MG63 (cell line): Measurements from ENCODE around the gene SCARF2. TPM values are rescaled to one million over a fixed set of nuclear protein-coding genes. Genes with fewer than 3 reads are reported as not detected.
"Not testable (repeated sequence)": the region's sequence is repeated elsewhere in the genome, so short reads cannot be mapped to it uniquely, and the experiment has no call there.

Experiments
- DNase-seq: peaks from one replicate; pipeline ENCODE4 v3.0.0-alpha.2; 2020
- H3K27me3 ChIP-seq: fragments of 250-450 bp; sonication (Bioruptor Pico); 2 replicates; pipeline ENCODE4 v1.5.1; 2020; ENCODE audit warnings: mild to moderate bottlenecking, moderate library complexity
- H3K36me3 ChIP-seq: fragments of 250-450 bp; sonication (Bioruptor Pico); 2 replicates; pipeline ENCODE4 v1.5.1; 2020; ENCODE audit warnings: mild to moderate bottlenecking, moderate library complexity
- H3K4me3 ChIP-seq: fragments of 250-450 bp; sonication (Bioruptor Pico); 2 replicates; pipeline ENCODE4 v1.5.1; 2020; ENCODE audit warnings: mild to moderate bottlenecking, moderate library complexity
- H3K9me3 ChIP-seq: fragments of 250-450 bp; sonication (Bioruptor Pico); 2 replicates; pipeline ENCODE4 v1.5.1; 2020; ENCODE audit warnings: mild to moderate bottlenecking, moderate library complexity
- total RNA-seq: library from RNA; depleted of rRNA; stranded (reverse); fragments of >200 nt; shearing (Covaris generic); gene quantifications from 2 replicates; pipeline ENCODE4 v1.2.3, GENCODE V29; 2014; ENCODE audit warnings: low replicate concordance

Gene SCARF2
- total RNA-seq, 1 experiment from 2014 or later, result 32.1 TPM

DNA sequence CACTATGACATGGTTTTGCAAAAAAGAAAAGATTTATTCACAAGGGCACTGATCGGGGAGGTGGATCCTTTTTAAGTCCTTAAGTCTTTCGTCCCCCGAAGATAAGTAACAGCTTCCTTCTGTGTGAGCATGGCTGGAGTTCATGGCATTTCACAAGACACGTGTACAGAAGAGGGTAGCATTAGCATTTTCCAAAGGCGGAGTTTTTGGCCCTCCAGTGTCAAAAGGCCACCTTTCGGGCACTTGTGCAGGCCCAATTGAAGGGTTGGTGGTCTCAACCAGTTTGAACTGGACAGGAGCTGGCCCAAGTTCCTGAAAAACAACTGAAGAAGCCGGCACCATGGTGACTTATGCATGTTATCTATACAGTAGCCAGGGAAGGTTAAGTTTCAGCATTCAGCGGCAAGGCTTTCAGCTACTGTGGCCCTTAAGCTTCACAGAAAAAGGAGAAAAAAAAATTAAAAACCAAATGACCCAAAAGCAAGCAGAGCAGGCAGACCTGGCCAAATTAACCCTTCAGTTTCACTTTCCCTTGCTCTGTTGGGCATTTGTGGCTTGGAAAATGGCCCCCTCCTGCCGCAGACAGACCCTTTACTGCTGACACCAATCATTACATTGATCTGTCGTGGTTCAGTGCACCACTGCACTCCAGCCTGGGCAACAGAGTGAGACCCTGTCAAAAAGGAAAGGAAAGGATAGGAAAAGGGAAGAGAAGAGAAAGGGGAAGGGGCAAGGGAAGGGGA lies 25.0 kb downstream of the SCARF2 start:
- no peak for DNase-seq
- Histone ChIP-seq H3K9me3 (no peaks in the 10 kb centered on the region), H3K4me3 (no peak overlapping the region), H3K27me3 (no peaks in the 10 kb centered on the region), H3K36me3 (no peaks in the 10 kb centered on the region)

- not testable (repeated sequence) for H3K9me3 ChIP-seq, DNase-seq, H3K36me3 ChIP-seq, H3K27me3 ChIP-seq, H3K4me3 ChIP-seq
Measured at GRCh38 chr22:20409385-20409784, 28.2 kb downstream of the SCARF2 start.

DNA sequence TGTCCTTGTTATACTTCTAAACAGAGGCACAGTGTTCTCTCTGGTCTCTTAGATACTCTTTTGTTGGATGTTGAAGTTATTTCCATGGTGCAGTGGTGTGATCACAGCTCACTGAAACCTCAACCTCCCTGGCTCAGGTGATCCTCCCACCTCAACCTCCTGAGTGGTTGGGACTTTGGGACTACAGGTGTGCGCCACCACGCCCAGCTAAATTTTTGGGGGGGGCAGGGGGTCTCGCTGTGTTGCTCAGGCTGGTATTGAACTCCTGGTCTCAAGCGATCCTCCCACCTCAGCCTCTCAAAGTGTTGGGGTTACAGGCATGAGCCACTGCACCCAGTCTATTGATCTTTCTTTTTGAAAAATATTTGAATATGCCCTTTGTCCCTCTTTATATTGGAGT lies 28.7 kb downstream of the SCARF2 start:
- Histone ChIP-seq H3K36me3 (0 out of 2 replicates have a peak, but pooled peaks cover 3% of the 10 kb centered on the region), H3K9me3 (no peaks in the 10 kb centered on the region), H3K27me3 (no peaks in the 10 kb centered on the region), H3K4me3 (no peak overlapping the region)
- no peak for DNase-seq

DNA sequence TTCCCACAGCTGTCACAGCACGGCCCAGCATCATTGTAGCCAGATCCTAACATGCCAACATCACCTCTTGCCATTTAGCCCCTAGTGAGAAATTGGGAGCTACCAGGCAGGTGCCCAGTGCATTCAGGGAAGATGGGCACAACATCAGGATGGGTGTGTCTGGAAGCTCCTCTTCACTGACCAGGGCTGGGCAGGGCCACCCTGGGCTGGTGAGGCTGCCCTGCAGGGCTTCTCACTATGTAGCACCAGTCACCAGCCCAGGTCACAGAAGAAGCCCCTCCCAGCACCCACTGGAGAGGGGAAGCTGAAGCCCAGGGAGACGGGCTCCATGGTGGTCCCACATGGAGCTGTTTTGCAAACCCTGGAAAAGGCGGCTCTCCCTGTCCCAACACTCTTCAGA lies 29.8 kb downstream of the SCARF2 start:
- H3K9me3 ChIP-seq, result no peaks in the 10 kb centered on the region
- H3K36me3 ChIP-seq, result 0 out of 2 replicates have a peak, but pooled peaks cover 3% of the 10 kb centered on the region
- no peak overlapping the region for H3K4me3 ChIP-seq
- no peak for DNase-seq
- no peaks in the 10 kb centered on the region for H3K27me3 ChIP-seq

- DNase-seq, result no peak
- no peaks in the 10 kb centered on the region for H3K27me3 ChIP-seq
- H3K4me3 ChIP-seq, result no peak overlapping the region
- no peaks in the 10 kb centered on the region for H3K9me3 ChIP-seq
- H3K36me3 ChIP-seq, result 0 out of 2 replicates have a peak, but pooled peaks cover 3% of the 10 kb centered on the region
Measured at GRCh38 chr22:20406686-20407408, 30.8 kb downstream of the SCARF2 start.

DNA sequence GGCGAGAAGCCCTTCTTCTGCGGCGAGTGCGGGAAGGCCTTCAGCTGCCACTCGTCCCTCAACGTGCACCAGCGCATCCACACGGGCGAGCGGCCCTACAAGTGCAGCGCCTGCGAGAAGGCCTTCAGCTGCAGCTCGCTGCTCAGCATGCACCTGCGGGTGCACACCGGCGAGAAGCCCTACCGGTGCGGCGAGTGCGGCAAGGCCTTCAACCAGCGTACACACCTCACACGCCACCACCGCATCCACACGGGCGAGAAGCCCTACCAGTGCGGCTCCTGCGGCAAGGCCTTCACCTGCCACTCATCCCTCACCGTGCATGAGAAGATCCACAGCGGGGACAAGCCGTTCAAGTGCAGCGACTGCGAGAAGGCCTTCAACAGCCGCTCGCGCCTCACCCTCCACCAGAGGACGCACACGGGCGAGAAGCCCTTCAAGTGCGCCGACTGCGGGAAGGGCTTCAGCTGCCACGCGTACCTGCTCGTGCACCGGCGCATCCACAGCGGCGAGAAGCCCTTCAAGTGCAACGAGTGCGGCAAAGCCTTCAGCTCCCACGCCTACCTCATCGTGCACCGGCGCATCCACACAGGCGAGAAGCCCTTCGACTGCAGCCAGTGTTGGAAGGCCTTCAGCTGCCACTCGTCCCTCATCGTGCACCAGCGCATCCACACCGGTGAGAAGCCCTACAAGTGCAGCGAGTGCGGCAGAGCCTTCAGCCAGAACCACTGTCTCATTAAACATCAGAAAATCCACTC lies 31.5 kb downstream of the SCARF2 start:
- no peak for DNase-seq
- Histone ChIP-seq H3K27me3 (no peaks in the 10 kb centered on the region), H3K4me3 (no peak overlapping the region), H3K9me3 (no peaks in the 10 kb centered on the region), H3K36me3 (0 out of 2 replicates have a peak, but pooled peaks cover 3% of the 10 kb centered on the region)

DNA sequence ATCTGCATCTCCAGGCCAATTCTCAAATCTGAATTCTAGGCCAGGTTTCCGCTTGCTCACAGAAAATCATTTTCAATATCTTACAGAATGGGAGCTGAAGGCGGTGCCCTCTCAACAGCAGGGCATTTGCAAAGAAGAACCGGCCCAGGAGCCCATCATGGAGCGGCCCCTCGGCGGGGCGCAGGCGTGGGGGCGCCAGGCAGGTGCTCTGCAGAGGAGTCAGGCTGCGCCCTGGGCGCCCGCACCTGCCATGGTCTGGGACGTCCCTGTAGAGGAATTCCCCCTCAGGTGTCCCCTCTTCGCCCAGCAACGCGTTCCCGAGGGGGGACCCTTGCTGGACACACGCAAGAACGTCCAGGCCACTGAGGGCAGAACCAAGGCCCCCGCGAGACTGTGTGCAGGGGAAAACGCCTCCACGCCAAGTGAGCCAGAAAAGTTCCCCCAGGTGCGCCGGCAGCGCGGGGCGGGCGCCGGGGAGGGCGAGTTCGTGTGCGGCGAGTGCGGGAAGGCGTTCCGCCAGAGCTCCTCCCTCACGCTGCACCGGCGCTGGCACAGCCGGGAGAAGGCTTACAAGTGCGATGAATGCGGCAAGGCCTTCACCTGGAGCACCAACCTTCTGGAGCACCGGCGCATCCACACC lies 32.2 kb downstream of the SCARF2 start:
- H3K9me3 ChIP-seq, result no peaks in the 10 kb centered on the region
- 0 out of 2 replicates have a peak, but pooled peaks cover 3% of the 10 kb centered on the region for H3K36me3 ChIP-seq
- no peaks in the 10 kb centered on the region for H3K27me3 ChIP-seq
- DNase-seq, result no peak
- H3K4me3 ChIP-seq, result no peak overlapping the region

DNA sequence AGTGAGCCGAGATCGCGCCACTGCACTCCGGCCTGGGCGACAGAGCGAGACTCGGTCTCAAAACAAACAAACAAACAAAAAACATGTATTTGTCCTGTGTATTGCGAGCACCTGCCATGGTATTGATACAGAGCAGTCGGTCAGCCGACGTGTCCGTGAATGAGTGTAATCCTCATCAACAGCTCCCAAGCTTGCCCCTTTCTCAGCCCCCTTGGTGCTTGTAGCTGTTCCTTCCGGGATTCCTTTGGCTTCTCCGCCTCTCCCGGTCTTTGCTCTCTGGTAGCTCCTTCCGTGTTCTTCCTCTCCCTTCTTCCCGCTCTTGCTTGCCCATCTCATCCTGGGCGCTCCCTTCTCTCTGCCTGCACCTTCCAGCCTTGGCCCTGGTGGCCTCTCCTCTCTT lies 32.7 kb downstream of the SCARF2 start:
- Histone ChIP-seq H3K36me3 (0 out of 2 replicates have a peak, but pooled peaks cover 3% of the 10 kb centered on the region), H3K9me3 (no peaks in the 10 kb centered on the region), H3K4me3 (no peak overlapping the region), H3K27me3 (no peaks in the 10 kb centered on the region)
- no peak for DNase-seq

- no peak for DNase-seq
- Histone ChIP-seq H3K9me3 (no peaks in the 10 kb centered on the region), H3K27me3 (no peaks in the 10 kb centered on the region), H3K36me3 (0 out of 2 replicates have a peak, but pooled peaks cover 3% of the 10 kb centered on the region), H3K4me3 (no peak overlapping the region)
Measured at GRCh38 chr22:20403779-20404140, 33.9 kb downstream of the SCARF2 start.

GRCh38 chr22:20402960-20403778 lies 34.5 kb downstream of the SCARF2 start:
- Histone ChIP-seq H3K27me3 (no peaks in the 10 kb centered on the region), H3K4me3 (no peak overlapping the region), H3K36me3 (0 out of 2 replicates have a peak, but pooled peaks cover 3% of the 10 kb centered on the region), H3K9me3 (no peaks in the 10 kb centered on the region)
- DNase-seq, result no peak

GRCh38 chr22:20401376-20402014 lies 36.1 kb downstream of the SCARF2 start:
- H3K36me3 ChIP-seq, result 0 out of 2 replicates have a peak, but pooled peaks cover 3% of the 10 kb centered on the region
- DNase-seq, result no peak
- no peak overlapping the region for H3K4me3 ChIP-seq

GRCh38 chr22:20400606-20401375 lies 36.8 kb downstream of the SCARF2 start:
- DNase-seq, result no peak
- H3K4me3 ChIP-seq, result no peak overlapping the region
- no peaks in the 10 kb centered on the region for H3K9me3 ChIP-seq
- no peaks in the 10 kb centered on the region for H3K27me3 ChIP-seq
- H3K36me3 ChIP-seq, result no peaks in the 10 kb centered on the region

More at GRCh38 chr22:20401376-20402014, 36.1 kb downstream of the SCARF2 start:
- Histone ChIP-seq H3K9me3 (no peaks in the 10 kb centered on the region), H3K27me3 (no peaks in the 10 kb centered on the region)

DNA sequence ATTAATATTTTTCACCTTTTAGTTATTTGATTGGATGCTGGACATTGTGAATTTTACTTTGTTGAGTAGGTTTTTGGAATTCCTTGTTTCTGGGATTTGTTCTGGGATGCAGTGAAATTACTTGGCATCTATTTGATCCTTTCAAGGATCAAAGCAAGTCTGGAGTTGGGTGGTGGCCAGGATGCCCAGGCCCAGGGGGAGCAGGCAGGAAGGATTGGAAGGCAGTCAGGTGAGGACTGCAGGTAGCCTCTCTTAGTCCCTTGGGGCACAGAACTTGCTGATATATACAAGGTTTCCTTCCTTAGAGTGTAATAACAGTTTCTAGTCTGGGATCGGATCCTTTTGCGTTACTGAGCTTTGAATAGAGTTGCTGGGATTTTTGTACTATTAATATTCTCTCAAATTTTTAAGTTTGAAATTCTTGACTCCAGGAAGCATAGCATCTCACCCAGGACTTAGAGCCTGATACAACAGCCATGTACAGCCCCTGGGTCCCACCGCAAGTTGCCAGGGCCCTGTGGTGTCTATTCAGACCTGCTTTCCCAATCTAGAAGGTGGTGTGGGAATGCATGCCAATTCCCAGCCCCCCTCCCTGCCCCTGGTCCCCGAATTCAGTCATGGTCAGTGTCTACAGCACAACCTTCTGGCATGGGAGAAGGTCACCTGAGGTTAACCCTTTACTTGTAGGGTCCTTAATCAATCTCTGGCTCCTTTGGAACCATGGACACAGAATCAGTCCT lies 37.6 kb downstream of the SCARF2 start:
- no peaks in the 10 kb centered on the region for H3K9me3 ChIP-seq
- no peaks in the 10 kb centered on the region for H3K27me3 ChIP-seq
- no peaks in the 10 kb centered on the region; the same call in 1 of the 2 replicates for H3K36me3 ChIP-seq
- DNase-seq, result no peak
- no peak overlapping the region for H3K4me3 ChIP-seq

DNA sequence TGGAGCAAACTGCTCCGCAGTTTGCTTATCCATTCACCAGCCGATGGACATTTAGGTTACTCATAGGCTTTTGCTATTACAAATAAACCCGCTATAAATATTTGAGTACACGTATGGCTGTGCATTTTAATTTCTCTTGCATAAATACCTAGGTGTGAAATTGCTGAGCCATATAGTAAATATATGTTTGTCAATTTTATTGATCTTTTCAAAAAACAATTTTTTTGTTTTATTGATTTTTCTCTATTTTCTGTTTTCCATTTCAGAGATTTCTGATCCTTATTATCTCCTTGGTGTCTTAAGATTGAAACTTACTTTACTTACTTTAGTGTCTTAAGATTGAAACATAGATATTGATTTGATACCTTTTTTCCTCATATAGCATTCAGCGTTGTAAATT lies 39.2 kb downstream of the SCARF2 start:
- Histone ChIP-seq H3K4me3 (no peak overlapping the region), H3K27me3 (no peaks in the 10 kb centered on the region), H3K9me3 (no peaks in the 10 kb centered on the region), H3K36me3 (no peaks in the 10 kb centered on the region; the same call in 1 of the 2 replicates)
- no peak for DNase-seq
